Measurements from ENCODE around the gene PHACTR1.

Gene PHACTR1

GRCh38 chr6:13256266-13257001 is 539.9 kb downstream of the PHACTR1 start:
- Histone ChIP-seq H3K27ac (ENCODE audit: insufficient read depth, low read length, poor library complexity, severe bottlenecking) (no peak overlapping the region), H3K4me3 (ENCODE audit: insufficient read depth, low read depth, low read length, poor library complexity, severe bottlenecking) (no peak overlapping the region), H3K27me3 (replicated peaks; ENCODE audit: control insufficient read depth, insufficient read depth, low read length, poor library complexity, severe bottlenecking) (no peaks in the 10 kb centered on the region), H3K4me1 (ENCODE audit: control insufficient read depth, insufficient read depth, low read length, poor library complexity, severe bottlenecking) (no peaks in the 10 kb centered on the region), H3K9me3 (ENCODE audit: control insufficient read depth, low read length) (no peaks in the 10 kb centered on the region), H3K36me3 (ENCODE audit: control insufficient read depth, insufficient read depth, low read length) (no peaks in the 10 kb centered on the region)
- no peak for DNase-seq

GRCh38 chr6:13259393-13259792 is 542.8 kb downstream of the PHACTR1 start:
- no peaks in the 10 kb centered on the region for H3K4me1 ChIP-seq (ENCODE audit: control insufficient read depth, insufficient read depth, low read length, poor library complexity, severe bottlenecking)
- H3K36me3 ChIP-seq (ENCODE audit: control insufficient read depth, insufficient read depth, low read length): no peaks in the 10 kb centered on the region
- DNase-seq: no peak
- H3K4me3 ChIP-seq (ENCODE audit: insufficient read depth, low read depth, low read length, poor library complexity, severe bottlenecking): no peak overlapping the region
- no peaks in the 10 kb centered on the region for H3K27me3 ChIP-seq (replicated peaks; ENCODE audit: control insufficient read depth, insufficient read depth, low read length, poor library complexity, severe bottlenecking)
- H3K9me3 ChIP-seq (ENCODE audit: control insufficient read depth, low read length): no peaks in the 10 kb centered on the region
- no peak overlapping the region for H3K27ac ChIP-seq (ENCODE audit: insufficient read depth, low read length, poor library complexity, severe bottlenecking)

DNA sequence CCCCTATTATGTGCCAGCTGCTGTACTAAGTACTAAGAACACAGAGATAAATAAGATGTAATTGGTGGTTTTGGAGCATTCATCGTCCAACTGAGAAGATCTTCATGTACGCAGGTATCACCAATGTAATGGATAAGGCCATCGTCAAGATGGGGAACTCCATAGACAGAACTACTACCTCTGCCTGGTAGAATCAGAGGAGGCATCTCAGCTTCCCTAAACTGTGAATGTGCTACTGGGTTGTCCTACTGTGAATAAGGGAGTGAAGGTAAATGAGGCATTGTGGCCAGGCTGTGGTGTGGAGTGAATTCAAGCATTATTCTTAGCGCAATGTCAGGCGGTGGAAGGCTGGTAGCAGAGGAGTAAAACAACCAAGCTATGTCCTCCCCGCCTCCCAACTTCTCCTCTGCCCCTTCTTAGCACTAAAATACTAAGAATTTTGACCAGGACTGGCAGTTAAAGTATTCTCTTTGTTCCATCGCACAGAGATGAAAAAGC is 543.6 kb downstream of the PHACTR1 start:
- Histone ChIP-seq H3K36me3 (ENCODE audit: control insufficient read depth, insufficient read depth, low read length) (no peaks in the 10 kb centered on the region), H3K27ac (ENCODE audit: insufficient read depth, low read length, poor library complexity, severe bottlenecking) (no peak overlapping the region), H3K4me1 (ENCODE audit: control insufficient read depth, insufficient read depth, low read length, poor library complexity, severe bottlenecking) (no peaks in the 10 kb centered on the region), H3K4me3 (ENCODE audit: insufficient read depth, low read depth, low read length, poor library complexity, severe bottlenecking) (no peak overlapping the region), H3K27me3 (replicated peaks; ENCODE audit: control insufficient read depth, insufficient read depth, low read length, poor library complexity, severe bottlenecking) (no peaks in the 10 kb centered on the region), H3K9me3 (ENCODE audit: control insufficient read depth, low read length) (no peaks in the 10 kb centered on the region)
- no peak for DNase-seq

DNA sequence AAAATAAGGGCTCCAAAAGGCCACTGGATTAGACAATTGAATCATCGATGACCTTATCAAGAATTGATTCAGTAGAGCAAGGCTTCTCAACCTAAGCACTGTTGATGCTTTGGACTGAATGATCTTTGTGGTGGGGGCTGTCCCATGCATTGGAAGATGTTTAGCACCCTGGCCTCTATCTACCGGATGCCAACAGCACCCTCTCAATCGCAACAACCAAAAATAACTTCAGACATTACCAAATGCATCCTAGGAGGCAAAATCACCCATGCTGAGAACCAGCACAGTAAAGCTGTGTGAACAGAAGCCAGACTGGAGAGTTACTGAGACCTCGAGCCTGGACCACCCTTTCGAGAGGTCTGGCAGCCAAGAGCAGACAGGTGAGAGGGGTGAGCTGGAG is 544.3 kb downstream of the PHACTR1 start:
- Histone ChIP-seq H3K4me1 (ENCODE audit: control insufficient read depth, insufficient read depth, low read length, poor library complexity, severe bottlenecking) (no peaks in the 10 kb centered on the region), H3K36me3 (ENCODE audit: control insufficient read depth, insufficient read depth, low read length) (no peaks in the 10 kb centered on the region), H3K27ac (ENCODE audit: insufficient read depth, low read length, poor library complexity, severe bottlenecking) (no peak overlapping the region), H3K9me3 (ENCODE audit: control insufficient read depth, low read length) (no peaks in the 10 kb centered on the region), H3K27me3 (replicated peaks; ENCODE audit: control insufficient read depth, insufficient read depth, low read length, poor library complexity, severe bottlenecking) (no peaks in the 10 kb centered on the region), H3K4me3 (ENCODE audit: insufficient read depth, low read depth, low read length, poor library complexity, severe bottlenecking) (no peak overlapping the region)
- no peak for DNase-seq

GRCh38 chr6:13261464-13261994 is 545.0 kb downstream of the PHACTR1 start:
- Histone ChIP-seq H3K9me3 (ENCODE audit: control insufficient read depth, low read length) (no peaks in the 10 kb centered on the region), H3K4me1 (ENCODE audit: control insufficient read depth, insufficient read depth, low read length, poor library complexity, severe bottlenecking) (no peaks in the 10 kb centered on the region), H3K27ac (ENCODE audit: insufficient read depth, low read length, poor library complexity, severe bottlenecking) (no peak overlapping the region), H3K27me3 (replicated peaks; ENCODE audit: control insufficient read depth, insufficient read depth, low read length, poor library complexity, severe bottlenecking) (no peaks in the 10 kb centered on the region), H3K36me3 (ENCODE audit: control insufficient read depth, insufficient read depth, low read length) (no peaks in the 10 kb centered on the region), H3K4me3 (ENCODE audit: insufficient read depth, low read depth, low read length, poor library complexity, severe bottlenecking) (no peak overlapping the region)
- DNase-seq: no peak

DNA sequence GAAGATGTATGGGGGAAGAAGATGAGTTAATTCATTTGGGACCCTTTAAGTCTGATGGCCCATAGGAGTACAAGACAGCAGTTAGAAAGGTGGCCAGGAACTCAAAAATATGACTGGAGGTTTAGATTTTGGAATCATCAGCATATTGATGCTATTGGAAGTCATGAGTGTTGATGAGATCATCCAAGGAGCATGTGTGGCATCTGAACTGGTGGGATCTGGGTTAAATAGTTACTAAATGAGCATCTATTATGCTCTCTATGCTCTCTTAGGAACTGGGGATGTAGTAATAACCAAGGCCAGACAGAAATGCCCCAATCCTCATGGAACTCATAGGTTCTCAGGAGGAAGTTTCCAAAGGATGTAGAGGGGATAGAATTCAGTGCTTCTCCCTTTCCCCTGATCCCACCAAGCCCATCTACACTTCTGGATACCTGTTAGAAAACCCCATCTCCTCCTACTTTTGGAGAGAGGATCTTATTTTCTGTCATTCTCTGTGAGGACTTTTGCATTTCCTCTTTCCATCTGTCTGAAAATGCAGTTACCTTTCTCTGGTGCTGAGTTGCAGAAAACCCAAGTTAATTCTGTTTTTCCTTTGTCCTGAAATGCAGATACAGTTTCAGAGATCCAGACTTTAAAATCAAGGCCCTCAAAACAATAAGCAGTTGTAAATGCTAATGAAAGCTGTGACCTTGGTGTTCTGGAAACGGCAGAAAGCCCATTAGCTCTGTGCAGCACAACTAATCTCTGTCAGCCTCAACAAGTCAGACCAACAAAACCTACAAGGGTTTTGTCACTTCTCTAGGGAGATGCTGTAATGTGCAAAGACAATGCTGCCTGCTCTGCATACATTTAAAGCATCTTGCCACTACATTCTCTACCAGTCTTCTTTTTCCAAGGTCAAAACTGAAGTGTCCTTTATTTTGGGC is 546.0 kb downstream of the PHACTR1 start:
- DNase-seq: no peak
- no peaks in the 10 kb centered on the region for H3K4me1 ChIP-seq (ENCODE audit: control insufficient read depth, insufficient read depth, low read length, poor library complexity, severe bottlenecking)
- no peaks in the 10 kb centered on the region for H3K9me3 ChIP-seq (ENCODE audit: control insufficient read depth, low read length)
- no peak overlapping the region for H3K4me3 ChIP-seq (ENCODE audit: insufficient read depth, low read depth, low read length, poor library complexity, severe bottlenecking)
- no peaks in the 10 kb centered on the region for H3K27me3 ChIP-seq (replicated peaks; ENCODE audit: control insufficient read depth, insufficient read depth, low read length, poor library complexity, severe bottlenecking)
- H3K27ac ChIP-seq (ENCODE audit: insufficient read depth, low read length, poor library complexity, severe bottlenecking): no peak overlapping the region
- no peaks in the 10 kb centered on the region for H3K36me3 ChIP-seq (ENCODE audit: control insufficient read depth, insufficient read depth, low read length)

DNA sequence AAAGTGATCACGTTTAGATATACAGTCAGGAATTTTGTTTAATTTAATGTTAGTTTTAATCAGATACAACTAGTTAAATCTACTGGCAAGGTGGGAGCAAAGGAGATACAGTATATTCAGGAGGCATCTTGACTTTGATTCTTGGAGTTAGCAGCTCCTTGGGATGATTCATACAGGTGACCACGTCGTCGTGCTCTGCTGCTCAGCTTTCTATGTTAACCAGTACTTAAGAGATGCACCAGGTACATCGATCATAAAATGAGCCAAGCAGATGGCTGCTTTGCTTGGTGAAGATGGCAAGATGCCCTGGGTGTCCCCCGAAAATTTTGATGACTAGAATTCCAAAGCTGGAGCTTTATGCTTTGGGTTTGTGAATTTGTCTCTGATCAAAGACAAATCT is 547.1 kb downstream of the PHACTR1 start:
- Histone ChIP-seq H3K4me1 (ENCODE audit: control insufficient read depth, insufficient read depth, low read length, poor library complexity, severe bottlenecking) (no peaks in the 10 kb centered on the region), H3K9me3 (ENCODE audit: control insufficient read depth, low read length) (no peaks in the 10 kb centered on the region), H3K36me3 (ENCODE audit: control insufficient read depth, insufficient read depth, low read length) (no peaks in the 10 kb centered on the region), H3K27ac (ENCODE audit: insufficient read depth, low read length, poor library complexity, severe bottlenecking) (no peak overlapping the region), H3K27me3 (replicated peaks; ENCODE audit: control insufficient read depth, insufficient read depth, low read length, poor library complexity, severe bottlenecking) (no peaks in the 10 kb centered on the region), H3K4me3 (ENCODE audit: insufficient read depth, low read depth, low read length, poor library complexity, severe bottlenecking) (no peak overlapping the region)
- DNase-seq: no peak

- DNase-seq: no peak
- H3K4me3 ChIP-seq (ENCODE audit: insufficient read depth, low read depth, low read length, poor library complexity, severe bottlenecking): no peak overlapping the region
- H3K9me3 ChIP-seq (ENCODE audit: control insufficient read depth, low read length): no peaks in the 10 kb centered on the region
- H3K36me3 ChIP-seq (ENCODE audit: control insufficient read depth, insufficient read depth, low read length): no peaks in the 10 kb centered on the region
- no peaks in the 10 kb centered on the region for H3K27me3 ChIP-seq (replicated peaks; ENCODE audit: control insufficient read depth, insufficient read depth, low read length, poor library complexity, severe bottlenecking)
- no peak overlapping the region for H3K27ac ChIP-seq (ENCODE audit: insufficient read depth, low read length, poor library complexity, severe bottlenecking)
- H3K4me1 ChIP-seq (ENCODE audit: control insufficient read depth, insufficient read depth, low read length, poor library complexity, severe bottlenecking): no peaks in the 10 kb centered on the region
These were observed 550.6 kb downstream of the PHACTR1 start for GRCh38 chr6:13267142-13267651.

DNA sequence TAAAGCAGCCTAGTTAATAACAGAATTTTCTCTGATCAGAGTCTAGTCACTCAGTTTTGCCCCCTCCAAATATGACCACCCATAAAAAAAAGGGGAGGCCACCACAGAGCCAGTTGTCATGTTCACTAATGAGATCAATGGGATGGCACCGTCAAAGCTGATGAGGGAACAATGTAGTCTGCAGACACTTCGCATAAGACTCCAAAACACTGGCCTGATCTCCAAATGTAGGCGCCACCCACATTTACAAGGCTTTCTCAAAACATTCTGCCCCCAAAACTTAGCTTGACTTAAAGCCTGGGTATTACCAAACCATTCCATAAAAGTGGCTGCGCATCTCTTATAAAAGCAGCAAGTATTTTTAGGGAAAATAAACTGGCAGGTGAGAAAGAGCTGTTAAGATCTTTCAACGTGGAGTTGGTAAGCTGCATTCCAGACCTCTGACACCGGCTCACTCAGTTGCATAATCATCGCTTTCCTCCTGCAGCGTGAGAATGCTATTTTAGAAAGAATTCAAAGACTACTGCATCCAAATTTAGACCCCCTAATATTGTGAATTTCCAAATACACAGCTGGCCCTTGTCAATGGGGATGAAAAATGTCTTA is 552.4 kb downstream of the PHACTR1 start:
- Histone ChIP-seq H3K27ac (ENCODE audit: insufficient read depth, low read length, poor library complexity, severe bottlenecking) (no peak overlapping the region), H3K36me3 (ENCODE audit: control insufficient read depth, insufficient read depth, low read length) (no peaks in the 10 kb centered on the region), H3K4me3 (ENCODE audit: insufficient read depth, low read depth, low read length, poor library complexity, severe bottlenecking) (no peak overlapping the region), H3K4me1 (ENCODE audit: control insufficient read depth, insufficient read depth, low read length, poor library complexity, severe bottlenecking) (peaks cover 4% of the 10 kb centered on the region), H3K27me3 (replicated peaks; ENCODE audit: control insufficient read depth, insufficient read depth, low read length, poor library complexity, severe bottlenecking) (no peaks in the 10 kb centered on the region), H3K9me3 (ENCODE audit: control insufficient read depth, low read length) (no peaks in the 10 kb centered on the region)
- no peak for DNase-seq
